GM19452 (cell line): ENCODE data around the gene GLT8D1.
"Not testable (repeated sequence)": the region's sequence is repeated elsewhere in the genome, so short reads cannot be mapped to it uniquely, and the experiment has no call there.

ENCODE experiments used
- ATAC-seq: cut with Tn5 transposase; IDR thresholded peaks from one replicate; pipeline ENCODE4 v1.9.1; 2021; ENCODE audit not compliant: unreplicated experiment

Gene GLT8D1

DNA sequence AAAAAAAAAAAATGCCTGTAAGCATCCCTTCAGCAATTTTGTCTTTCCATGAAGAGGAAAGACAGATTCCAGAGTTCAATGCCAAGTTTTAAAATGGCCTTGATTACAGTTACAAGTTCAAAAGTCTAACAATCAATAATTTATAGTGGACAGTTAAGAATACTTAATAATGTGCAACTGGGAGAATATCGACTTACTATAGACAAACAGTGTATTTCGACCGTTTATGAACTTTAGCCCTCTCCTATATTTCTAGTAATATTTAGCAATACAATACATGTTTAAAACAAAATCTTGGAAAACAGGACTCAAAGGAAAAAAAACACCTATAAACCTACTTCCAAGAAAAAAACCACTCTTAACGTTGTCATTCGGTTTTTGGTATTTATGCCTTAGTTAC is 21.4 kb downstream of the GLT8D1 start:
- no peak for ATAC-seq

DNA sequence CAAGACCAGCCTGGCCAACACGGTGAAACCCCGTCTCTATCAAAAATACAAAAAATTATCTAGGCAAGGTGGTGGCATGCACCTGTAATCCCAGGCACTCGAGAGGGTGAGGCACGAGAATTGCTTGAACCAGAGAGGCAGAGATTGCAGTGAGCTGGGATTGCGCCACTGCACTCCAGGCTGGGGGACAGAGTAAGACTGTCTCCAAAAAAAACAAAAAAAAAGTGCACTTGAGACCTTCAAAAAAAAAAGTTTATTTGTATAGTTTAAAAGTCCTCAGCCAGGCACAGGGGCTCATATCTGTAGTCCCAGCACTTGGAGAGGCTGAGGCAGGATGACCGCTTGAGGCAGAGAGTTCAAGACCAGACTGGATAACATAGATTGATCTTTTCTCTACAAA is 22.0 kb downstream of the GLT8D1 start:
- no peak for ATAC-seq

DNA sequence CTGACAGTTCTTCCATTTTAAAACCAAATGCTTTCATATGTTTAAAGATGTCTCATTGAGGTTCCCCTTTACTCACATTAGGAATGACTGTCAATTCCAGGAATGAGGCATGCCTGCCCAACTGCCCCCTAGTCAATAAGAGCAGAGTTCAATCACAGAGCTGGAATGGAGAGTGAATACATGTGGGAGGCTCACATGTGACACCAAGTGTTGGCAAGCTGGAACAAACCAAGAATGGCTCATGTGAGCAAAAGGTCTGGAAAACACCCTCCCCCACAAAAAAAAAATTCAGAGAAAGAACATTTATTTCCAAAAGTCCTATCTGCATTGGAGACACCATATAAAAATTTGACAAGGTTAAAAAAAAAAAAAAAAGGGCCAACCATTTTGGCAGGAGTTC is 23.6 kb downstream of the GLT8D1 start:
- ATAC-seq, result no peak

DNA sequence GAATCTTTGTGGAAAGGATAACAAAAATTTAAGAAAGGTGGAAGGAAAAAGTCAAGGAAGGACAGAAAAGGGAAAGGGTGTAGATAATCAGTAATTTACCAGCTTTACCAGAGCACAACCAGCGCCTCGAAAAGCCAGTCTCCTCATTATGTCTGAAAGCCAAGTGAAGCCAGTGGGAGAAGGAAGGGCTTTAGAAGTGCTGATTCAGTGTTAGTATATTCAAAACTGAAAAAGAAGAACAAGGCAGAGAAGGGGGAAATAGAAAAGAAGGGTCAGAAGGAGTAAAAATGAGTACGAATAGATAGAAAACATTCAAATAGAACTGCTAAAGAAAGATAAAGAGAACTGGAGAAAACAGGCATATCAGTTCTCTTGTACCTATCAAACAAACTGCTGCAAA is 24.0 kb downstream of the GLT8D1 start:
- no peak for ATAC-seq

DNA sequence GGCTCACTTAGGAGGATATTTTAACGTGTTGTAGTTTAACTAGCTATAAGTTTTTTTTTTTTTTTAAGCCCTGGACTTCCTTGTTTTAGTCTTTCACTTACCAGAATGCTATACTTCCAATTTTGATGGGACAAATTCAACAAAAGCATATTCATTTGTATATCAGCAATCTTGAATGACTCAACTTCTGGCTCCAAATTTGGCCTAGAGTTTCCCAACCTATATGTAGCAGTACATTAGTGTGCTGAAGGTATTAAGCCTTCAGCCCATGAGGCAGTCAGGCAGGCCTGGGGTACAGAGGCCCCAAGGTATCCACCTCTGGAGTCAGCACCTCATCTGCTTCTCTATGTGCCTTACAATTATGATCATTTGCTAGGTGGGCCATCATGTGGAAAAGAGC is 25.8 kb downstream of the GLT8D1 start:
- ATAC-seq, result no peak

DNA sequence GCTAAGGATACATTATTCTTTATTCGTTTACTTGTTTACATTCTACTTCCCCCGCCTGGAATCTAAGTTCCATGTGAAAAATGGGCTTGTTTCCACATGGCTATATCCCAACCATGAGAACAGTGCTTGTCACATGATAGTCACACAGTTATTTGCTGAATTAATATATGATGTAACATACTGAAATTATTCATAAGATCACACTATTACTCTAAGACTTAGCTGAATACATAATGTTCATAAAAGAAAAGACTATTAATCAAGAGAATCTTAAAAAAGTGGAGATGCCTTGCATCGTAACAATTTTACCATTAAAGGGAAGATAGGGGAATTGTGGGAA is 26.4 kb downstream of the GLT8D1 start:
- ATAC-seq, result no peak

DNA sequence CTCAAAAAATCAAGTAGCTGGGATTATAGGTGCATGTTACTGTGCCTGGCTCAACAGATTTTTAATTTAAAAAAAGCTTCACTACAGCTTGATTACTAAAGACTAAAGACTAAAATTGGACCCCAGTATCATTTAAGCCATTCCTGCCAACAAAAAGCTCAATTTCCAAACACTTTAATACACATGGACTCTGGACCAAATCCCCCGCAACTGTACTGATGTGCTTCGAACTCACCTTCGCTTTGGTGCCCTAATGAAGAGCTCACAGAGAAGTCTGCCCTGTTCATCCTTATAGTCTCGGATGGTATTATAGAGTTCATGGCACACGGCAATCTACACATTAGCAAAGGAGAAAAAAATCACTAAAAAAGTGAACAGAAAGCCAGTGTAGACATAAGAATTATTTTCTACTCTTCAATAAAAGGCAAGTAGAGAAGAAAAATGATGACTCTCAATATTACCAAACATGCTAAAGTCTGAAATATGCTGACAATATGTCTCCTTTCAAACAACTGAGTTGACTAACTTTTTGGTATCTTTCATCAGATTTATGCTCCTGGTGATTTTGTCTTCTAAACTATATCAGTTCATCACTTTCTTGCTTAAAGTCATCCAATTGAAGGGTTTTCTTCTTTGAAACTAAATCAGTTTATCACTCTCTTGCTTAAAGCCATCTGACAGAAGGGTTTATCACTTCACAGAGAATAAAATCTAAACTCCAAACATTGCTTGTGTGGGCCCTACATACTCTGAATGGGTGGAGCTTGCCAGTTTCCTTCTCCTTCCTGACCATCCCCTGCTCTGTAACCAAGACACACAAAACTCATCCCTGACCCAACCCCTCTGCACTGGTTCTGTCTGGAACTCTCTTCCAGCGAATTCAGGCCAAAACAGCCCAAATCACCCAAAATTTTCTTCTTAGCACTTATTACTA is 27.1 kb downstream of the GLT8D1 start:
- no peak for ATAC-seq

DNA sequence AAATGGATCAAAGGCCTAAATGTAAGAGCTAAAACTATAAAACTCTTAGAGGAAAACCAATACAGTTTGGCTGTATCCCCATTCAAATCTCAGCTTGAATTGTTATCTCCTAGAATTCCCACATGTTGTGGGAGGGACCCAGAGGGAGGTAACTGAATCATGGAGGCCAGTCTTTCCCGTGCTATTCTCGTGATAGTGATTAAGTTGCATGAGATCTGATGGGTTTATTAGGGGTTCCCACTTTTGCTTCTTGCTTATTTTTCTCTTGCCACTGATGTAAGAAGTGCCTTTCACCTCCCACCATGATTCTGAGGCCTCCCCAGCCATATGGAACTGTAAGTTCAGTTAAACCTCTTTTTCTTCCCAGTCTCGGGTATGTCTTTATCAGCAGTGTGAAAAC is 29.4 kb downstream of the GLT8D1 start:
- not testable (repeated sequence) for ATAC-seq

DNA sequence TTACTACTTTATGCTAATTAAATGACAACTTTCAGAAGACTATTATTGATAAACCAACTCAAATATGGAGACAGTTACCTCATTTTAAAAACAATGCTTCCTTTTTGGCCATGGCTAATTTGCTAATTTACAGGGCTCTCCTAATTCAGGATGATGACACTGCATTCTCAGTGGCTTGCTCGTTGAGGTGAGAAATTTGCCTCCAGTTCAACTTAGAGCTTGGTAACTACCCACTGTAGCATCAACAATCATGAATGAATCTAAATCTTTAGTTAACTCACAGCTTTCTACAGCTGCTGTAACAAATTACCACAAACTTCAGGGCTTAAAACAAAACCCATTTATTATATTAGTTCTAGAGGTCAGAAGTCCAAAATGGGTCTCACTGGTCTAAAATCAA is 33.9 kb downstream of the GLT8D1 start:
- ATAC-seq, result no peak

DNA sequence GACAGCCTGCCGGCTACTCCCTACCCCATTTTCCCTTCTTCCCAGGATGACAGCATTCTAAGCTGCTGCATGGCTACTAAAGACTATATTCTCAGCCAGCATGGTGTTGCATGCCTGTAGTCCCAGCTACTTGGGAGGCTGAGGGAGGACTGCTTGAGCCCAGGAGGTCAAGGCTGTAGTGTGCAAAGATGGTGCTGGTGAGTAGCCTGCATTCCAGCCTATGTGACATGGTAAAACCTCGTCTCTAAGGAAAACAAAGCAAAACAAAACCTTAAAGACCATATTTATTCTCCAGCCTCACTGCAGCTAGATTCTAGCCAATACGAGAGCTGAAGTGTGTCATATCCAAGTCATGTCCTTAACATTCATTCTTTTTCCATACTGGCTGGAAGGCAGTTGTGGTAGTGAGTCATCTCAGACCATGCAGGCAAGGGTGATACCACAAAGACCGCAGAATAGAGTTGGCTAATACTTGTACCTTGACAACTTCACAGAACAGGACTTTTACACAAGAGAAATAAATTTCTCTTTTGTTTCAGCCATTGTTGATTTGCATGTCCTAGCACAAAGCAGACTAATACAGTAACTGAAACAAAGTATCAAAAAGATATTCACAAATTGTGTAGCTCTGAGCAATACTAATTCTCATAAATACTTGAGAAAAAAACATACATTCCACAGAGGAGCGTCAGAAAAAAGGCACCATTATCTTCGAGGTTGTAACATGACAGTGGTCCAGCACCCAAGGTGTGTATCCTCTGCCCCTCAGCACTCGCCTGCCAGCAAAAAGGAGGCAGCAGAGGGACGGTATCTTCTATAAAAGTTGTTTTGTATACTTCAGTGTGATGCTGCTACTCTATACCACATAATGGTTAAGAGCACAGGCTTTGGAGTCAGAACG is 34.7 kb downstream of the GLT8D1 start:
- ATAC-seq, result peak; percentile 81

DNA sequence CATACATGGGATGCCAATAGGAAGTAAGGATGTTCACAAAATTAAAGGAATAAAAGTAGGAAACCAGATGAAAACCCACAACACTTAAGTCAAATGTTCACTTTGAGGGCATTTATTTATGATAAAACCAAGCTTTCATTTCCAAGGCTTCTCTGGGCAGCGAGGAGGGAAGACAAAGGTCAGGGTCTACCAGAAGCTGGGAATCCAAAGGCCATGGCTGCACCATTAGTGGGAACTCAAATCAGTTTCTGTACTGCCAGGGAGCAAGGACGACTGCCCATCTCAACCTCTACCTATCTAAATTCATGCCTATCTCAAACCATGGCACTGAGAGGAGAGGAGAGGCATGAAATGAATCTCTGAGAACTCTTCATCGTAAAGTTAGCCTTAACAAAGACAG is 42.5 kb downstream of the GLT8D1 start:
- no peak for ATAC-seq

DNA sequence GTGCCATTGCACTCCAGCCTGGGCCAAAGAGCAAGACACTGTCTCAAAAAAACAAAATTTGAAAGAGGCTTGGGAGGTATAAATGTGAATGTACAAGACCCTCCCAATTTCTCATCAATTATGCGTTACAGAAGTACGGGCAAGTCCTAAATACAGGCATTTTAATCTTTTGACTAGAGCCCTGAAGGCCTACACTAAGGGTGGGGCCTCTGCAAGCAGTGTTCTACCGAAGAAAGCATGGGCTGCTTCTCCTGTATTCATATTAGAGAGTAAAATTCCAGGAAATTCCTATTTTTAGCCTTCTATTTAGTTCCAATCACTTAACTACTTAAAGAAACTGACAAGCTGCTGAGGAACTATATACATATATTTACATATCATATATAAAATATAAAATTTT is 45.5 kb downstream of the GLT8D1 start:
- no peak for ATAC-seq

DNA sequence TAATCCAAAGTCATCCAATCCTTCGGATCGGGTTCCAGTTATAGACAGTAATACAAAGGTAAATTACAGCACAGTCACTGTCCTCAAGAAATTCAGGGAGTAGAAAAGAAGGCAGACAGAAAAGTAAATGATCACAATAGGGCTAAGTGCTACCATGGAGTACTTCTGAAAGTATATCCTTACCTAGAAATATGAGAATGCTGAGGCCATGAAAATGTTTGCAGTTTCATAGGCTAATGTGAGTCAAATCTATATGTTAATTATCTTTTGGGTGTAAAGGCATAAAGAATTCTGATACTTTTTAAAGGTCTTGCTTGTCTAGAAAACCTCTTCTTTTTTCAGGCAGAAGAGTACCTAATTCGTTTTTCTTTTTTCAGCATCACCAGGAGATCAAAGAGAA is 49.7 kb downstream of the GLT8D1 start:
- no peak for ATAC-seq

DNA sequence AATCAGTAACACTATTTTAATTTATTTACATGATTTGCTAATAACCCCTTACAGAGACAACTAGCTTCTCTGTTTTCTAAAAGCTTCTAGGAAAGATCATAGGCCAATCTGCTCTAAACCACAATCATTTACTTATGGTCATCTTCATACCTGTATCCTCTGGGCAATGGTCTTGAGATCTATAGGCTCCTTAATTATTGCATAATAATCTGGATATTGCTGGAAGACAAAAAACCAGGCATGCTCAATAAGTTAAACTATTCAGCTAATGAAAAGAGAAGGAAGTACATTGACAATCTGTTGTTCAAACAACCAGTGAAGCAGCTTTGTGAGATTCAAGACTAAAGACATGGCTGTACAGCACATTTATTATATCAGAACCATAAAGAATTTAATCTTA is 54.0 kb downstream of the GLT8D1 start:
- ATAC-seq, result no peak

DNA sequence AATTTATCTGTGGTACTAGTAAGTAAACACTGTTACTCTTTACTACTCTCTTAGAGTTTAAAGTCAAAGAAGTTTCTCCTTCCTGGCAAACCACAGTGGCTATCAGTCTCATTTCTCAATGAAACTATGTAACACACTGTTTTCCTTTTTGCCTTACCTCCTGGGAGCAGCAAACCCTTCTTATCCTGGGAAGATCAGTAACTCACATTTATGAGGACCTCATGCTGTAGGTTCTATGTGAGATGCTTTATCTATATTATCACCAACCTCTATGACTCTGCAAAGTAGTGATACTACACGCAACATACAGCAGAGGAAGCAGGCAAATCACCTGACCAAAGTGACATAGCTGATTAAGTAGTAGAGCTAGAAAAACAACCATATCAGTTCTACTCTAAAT is 55.2 kb downstream of the GLT8D1 start:
- no peak for ATAC-seq

DNA sequence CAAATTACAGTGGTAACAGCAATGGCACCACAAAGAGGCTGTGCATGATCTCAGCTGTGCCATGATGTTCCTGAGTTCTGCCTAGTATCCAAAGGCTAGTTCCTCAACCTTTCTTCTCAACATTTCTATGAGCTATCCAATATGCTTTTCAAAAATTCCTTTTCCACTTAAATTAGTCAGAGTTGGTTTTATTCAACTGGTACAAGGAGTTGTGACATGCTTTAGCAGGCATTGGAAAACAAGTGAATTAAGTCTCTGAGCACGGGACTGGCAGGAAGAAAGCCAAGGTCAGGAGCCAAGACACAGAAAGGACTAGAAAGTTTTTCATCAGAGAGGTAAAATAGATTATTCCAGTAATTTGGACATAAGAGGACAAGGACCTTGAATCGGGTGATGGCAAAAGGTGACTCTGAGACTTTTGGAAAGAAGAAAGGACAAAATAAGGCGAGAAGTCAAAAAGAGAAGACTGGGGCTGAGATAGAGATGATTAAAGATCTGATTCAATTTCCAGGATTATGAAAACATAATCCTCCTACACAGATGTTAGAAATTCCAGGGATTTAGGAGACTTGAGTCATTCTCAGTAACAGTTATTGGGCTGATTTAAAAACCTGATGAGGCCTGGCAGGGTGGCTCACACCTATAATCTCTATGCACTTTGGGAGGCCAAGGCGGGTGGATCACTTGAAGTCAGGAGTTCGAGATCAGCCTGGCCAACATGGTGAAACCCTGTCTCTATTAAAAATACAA is 56.0 kb downstream of the GLT8D1 start:
- no peak for ATAC-seq

DNA sequence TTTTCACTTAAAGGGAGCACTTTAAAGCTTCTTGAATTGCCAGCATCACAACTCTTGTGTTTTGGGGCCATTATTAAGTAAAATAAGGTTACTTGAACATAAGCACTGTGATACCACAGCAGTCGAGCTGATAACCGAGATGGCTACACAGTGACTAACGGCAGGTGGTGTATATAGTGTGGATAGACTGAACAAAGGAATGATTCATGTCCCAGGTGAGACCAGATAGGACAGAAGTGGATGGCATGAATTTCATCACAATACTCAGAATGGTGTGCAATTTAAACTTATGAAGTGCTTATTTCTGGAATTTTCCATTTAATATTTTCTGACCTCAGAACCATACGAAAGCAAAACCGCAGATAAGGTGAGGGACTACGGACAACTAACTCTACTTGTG is 60.0 kb downstream of the GLT8D1 start:
- no peak for ATAC-seq
